ENCODE results near the gene NME9. TPM values are rescaled to one million over a fixed set of nuclear protein-coding genes. Genes with fewer than 3 reads are reported as not detected.

NME9 gene
- total RNA-seq, 1 experiment from 2014 or later = not detected

GRCh38 chr3:138376663-138377062 lies 47.0 kb upstream of the NME9 start:
- Histone ChIP-seq H3K27me3 (ENCODE audit: insufficient read depth, low read length) (no peaks in the 10 kb centered on the region), H3K14ac (ENCODE audit: insufficient read depth, low read length) (no peak overlapping the region), H4K20me1 (ENCODE audit: control insufficient read depth, insufficient read depth, insufficient read length) (no peaks in the 10 kb centered on the region), H2BK12ac (ENCODE audit: insufficient read length, low read depth, low read length) (no peak overlapping the region), H4K8ac (replicated peaks; ENCODE audit: insufficient read length, low read depth, low read length) (no peak overlapping the region), H3K9me3 (ENCODE audit: control insufficient read depth, low read depth, low read length) (no peaks in the 10 kb centered on the region), H3T11ph (ENCODE audit: low read length) (no peak overlapping the region), H3K79me1 (ENCODE audit: insufficient read depth, low read depth, low read length, poor library complexity, severe bottlenecking) (no peaks in the 10 kb centered on the region), H3K4me1 (ENCODE audit: insufficient read depth, low read length) (no peaks in the 10 kb centered on the region), H2AK5ac (ENCODE audit: insufficient read length, low read length) (no peak overlapping the region), H3K9ac (ENCODE audit: extremely low read depth, insufficient read length, low read length) (no peak overlapping the region), H3K79me2 (ENCODE audit: insufficient read depth, low read length) (no peaks in the 10 kb centered on the region), H2AFZ (ENCODE audit: low read length) (no peak overlapping the region), H4K91ac (ENCODE audit: insufficient read length, low read depth, low read length) (no peak overlapping the region), H3K4ac (ENCODE audit: low read depth, low read length) (no peak overlapping the region), H3K23ac (ENCODE audit: insufficient read length, low read depth, low read length) (no peak overlapping the region), H2BK120ac (ENCODE audit: low read depth, low read length, poor library complexity, severe bottlenecking) (no peak overlapping the region), H2BK15ac (ENCODE audit: low read depth, low read length) (no peak overlapping the region), H3K4me2 (ENCODE audit: insufficient read depth, insufficient read length, low read length) (no peak overlapping the region), H2BK20ac (ENCODE audit: low read depth, low read length, poor library complexity, severe bottlenecking) (no peak overlapping the region), H4K5ac (ENCODE audit: insufficient read length, low read depth, low read length) (no peak overlapping the region), H2BK5ac (ENCODE audit: insufficient read length, low read length) (no peak overlapping the region), H3K18ac (ENCODE audit: insufficient read length, low read depth, low read length) (no peak overlapping the region), H3K27ac (ENCODE audit: insufficient read length, low read depth, low read length) (no peak overlapping the region), H3K23me2 (ENCODE audit: insufficient read length, low read depth, low read length, poor library complexity, severe bottlenecking) (no peaks in the 10 kb centered on the region), H3K56ac (ENCODE audit: insufficient read length, low read depth, low read length) (no peak overlapping the region)
- no peak overlapping the region for H3K27ac Mint-ChIP-seq
- peaks cover 6% of the 10 kb centered on the region in 2 experiments; a peak in 3 of 4 replicates for H3K4me1 Mint-ChIP-seq
- peaks cover 3 to 15% (median 7%) of the 10 kb centered on the region in 3 experiments; a peak in 6 of 7 replicates for H3K36me3 Mint-ChIP-seq (ENCODE audit: insufficient read depth in 1 of 3, low read depth in 3 of 3)
- H3K4me3 Mint-ChIP-seq = no peak overlapping the region
- WGBS (ENCODE audit: extremely low coverage, insufficient read length, low lambda C conversion rate) = no CpG with 5 or more reads among the region's 2 CpGs
- no peak for TF ChIP-seq CTCF (conservative IDR thresholded peaks at IDR 0.05)
- no peaks in the 10 kb centered on the region for H3K9me3 Mint-ChIP-seq
- DNase-seq = no peak
- H3K27me3 Mint-ChIP-seq (ENCODE audit: low read depth) = no peaks in the 10 kb centered on the region
